HG02610 (cell line): ENCODE data around the gene INHBE.
A peak's percentile ranks its signal among the peaks of the same experiment; 100 is the strongest.

Source experiments
- ATAC-seq: cut with Tn5 transposase; IDR thresholded peaks from one replicate; pipeline ENCODE4 v1.9.1; 2021; ENCODE audit warnings: mild to moderate bottlenecking, moderate library complexity; ENCODE audit not compliant: unreplicated experiment

The INHBE gene

GRCh38 chr12:57460841-57461275 is 5.8 kb downstream of the INHBE start:
- ATAC-seq: no peak

- no peak for ATAC-seq
Measured at GRCh38 chr12:57461276-57461916, 6.3 kb downstream of the INHBE start.

GRCh38 chr12:57461917-57462250 is 6.8 kb downstream of the INHBE start:
- no peak for ATAC-seq

DNA sequence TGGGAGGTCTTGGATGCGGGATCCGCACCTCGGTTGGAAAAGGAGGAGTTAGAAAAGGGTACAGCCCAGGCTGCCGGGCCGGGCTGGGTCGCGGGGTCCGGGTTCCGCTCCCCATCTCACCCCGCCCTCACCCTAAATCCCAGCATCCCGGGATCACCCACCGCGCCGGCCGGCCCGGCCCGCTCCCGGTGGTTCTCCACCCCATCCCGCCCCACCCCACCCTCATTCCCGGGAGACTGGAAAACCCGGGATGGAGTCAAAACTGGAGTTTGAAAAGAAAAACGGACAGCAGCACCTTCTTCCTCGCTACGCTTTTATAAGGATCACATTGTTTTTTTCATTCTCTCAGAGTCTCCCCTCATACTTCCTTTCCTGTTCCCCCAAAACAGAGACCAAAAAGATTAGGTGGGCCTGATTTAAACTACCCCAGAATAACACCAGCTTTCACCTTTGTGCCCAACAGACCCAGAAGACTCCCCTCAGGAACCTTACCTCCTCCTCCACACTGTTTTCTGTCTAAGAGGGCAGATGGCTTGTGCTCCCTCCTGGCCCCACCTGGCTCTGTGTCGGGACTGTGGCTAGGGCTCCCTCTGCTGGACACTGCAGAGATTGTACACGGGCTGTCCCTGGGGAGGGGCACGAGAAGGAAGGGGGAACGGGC is 7.3 kb downstream of the INHBE start:
- peak; percentile 60 for ATAC-seq

- ATAC-seq: no peak
Measured at GRCh38 chr12:57462912-57463253, 7.8 kb downstream of the INHBE start.

- no peak for ATAC-seq
Measured at GRCh38 chr12:57464569-57464968, 9.5 kb downstream of the INHBE start.

DNA sequence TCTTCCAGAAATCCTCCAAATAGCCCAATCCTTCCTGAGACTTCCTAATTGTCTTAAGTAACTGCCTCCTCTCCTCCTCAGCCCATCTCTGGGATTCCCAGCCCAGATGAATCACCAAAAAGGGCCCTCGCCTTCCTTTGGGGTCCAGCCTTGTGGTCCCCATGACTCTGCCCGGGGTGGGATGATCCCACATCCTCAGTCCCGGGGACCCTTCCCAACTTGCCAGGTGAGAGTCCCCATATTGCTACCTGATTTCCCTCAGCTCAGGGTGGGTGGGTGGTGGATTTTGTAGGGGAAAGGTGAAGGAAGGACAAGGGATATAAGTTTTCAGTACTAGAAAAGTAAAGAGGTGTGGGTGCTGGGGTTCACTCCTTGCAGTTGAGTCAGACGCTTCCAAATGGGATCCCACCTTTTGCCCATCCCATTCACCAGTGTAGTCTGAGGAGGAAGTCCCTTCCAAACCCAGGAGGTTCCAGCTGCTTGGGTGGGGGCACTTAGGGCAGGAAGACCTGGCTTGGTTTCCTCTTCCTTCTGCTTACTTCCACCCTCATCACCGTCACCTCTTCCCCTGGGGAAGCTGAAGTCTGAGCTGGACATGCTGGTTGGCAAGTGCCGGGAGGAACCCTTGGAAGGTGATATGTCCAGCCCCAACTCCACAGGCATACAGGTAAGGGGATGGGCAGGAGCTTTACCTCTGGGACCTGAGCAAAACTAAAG is 10.1 kb downstream of the INHBE start:
- no peak for ATAC-seq

GRCh38 chr12:57465747-57466505 is 10.8 kb downstream of the INHBE start:
- ATAC-seq: no peak

- no peak for ATAC-seq
Measured at GRCh38 chr12:57467212-57467874, 12.2 kb downstream of the INHBE start.

DNA sequence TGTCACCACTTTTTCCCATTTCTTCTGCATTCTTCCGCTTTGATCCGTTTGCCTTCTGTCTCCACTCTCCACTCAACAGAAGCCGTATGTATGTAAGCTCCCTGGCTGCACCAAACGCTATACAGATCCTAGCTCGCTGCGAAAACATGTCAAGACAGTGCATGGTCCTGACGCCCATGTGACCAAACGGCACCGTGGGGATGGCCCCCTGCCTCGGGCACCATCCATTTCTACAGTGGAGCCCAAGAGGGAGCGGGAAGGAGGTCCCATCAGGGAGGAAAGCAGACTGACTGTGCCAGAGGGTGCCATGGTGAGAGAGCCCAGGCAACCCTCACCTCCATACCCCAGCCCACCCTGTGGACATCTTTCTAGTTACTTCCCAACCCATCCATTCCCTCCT is 12.8 kb downstream of the INHBE start:
- no peak for ATAC-seq

DNA sequence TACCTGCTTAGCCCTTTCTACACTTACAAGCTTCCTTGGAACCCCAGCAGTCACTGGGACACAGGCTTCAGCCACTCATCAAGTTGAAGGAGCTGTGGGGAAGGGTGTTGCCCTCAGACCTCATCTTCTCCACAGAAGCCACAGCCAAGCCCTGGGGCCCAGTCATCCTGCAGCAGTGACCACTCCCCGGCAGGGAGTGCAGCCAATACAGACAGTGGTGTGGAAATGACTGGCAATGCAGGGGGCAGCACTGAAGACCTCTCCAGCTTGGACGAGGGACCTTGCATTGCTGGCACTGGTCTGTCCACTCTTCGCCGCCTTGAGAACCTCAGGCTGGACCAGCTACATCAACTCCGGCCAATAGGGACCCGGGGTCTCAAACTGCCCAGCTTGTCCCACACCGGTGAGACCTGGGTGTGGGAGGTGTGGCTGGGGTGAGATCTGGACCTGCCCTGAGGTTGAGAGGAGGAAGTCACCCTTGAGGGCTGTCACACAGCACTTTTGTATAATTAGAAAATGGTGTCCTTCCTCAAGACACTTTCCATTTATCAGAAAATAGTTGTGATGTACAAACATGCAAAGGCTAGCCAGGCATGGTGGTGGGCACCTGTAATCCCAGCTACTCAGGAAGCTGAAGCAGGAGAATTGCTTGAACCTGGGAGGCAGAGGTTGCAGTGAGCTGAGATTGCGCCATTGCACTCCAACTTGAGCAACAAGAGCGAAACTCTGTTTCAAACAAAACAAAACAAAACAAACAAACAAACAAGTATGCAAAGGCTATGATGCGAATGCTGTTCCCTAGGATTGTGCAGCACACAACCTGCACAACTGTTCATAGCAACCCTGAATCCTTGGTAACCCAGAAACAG is 14.4 kb downstream of the INHBE start:
- no peak for ATAC-seq

DNA sequence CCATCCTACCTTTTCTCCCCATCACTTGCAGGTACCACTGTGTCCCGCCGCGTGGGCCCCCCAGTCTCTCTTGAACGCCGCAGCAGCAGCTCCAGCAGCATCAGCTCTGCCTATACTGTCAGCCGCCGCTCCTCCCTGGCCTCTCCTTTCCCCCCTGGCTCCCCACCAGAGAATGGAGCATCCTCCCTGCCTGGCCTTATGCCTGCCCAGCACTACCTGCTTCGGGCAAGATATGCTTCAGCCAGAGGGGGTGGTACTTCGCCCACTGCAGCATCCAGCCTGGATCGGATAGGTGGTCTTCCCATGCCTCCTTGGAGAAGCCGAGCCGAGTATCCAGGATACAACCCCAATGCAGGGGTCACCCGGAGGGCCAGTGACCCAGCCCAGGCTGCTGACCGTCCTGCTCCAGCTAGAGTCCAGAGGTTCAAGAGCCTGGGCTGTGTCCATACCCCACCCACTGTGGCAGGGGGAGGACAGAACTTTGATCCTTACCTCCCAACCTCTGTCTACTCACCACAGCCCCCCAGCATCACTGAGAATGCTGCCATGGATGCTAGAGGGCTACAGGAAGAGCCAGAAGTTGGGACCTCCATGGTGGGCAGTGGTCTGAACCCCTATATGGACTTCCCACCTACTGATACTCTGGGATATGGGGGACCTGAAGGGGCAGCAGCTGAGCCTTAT is 15.3 kb downstream of the INHBE start:
- no peak for ATAC-seq

GRCh38 chr12:57470970-57471656 is 16.0 kb downstream of the INHBE start:
- no peak for ATAC-seq

DNA sequence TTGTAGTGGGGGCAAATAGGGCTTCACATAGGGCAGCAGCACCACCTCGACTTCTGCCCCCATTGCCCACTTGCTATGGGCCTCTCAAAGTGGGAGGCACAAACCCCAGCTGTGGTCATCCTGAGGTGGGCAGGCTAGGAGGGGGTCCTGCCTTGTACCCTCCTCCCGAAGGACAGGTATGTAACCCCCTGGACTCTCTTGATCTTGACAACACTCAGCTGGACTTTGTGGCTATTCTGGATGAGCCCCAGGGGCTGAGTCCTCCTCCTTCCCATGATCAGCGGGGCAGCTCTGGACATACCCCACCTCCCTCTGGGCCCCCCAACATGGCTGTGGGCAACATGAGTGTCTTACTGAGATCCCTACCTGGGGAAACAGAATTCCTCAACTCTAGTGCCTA is 16.6 kb downstream of the INHBE start:
- ATAC-seq: no peak

GRCh38 chr12:57472391-57472790 is 17.3 kb downstream of the INHBE start:
- ATAC-seq: no peak

DNA sequence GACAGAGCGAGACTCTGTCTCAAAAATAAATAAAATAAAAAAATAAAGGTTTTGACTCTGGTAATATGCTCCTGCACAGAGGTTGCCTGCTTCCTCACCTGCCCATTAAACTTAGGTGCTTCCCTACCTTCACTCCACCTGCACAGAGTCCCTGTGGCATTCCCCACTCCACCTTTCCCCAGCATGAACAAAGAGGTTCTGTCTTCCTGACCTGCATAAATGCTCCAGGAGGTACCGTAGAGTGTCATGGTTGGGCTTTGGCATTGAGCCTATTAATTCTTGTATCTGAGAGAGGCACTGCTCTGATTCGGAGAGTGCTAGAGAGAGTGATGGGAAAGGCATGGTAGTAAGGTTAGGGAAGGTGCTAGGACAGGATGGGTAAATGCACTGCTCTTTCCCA is 18.3 kb downstream of the INHBE start:
- ATAC-seq: no peak

GRCh38 chr12:57473886-57474285 is 18.8 kb downstream of the INHBE start:
- ATAC-seq: no peak

DNA sequence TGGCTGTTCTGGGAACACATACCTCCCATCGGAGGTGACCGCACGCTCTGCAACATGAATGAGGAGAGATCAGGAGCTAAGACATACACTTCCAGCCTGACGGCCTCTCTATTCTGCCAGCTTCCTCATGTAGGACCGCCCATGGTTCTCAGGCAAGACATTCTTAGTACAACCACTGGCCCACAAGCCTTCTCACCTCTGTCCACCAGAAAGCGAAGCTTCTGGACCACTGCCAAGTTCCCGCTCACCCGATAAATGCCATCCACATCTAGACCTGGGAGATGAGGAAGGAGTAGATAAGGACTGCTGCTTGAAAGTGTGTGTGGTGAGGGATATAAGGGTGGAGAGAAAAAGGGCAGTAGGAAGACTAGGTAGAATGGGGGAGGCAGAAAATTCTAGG is 19.3 kb downstream of the INHBE start:
- ATAC-seq: no peak

DNA sequence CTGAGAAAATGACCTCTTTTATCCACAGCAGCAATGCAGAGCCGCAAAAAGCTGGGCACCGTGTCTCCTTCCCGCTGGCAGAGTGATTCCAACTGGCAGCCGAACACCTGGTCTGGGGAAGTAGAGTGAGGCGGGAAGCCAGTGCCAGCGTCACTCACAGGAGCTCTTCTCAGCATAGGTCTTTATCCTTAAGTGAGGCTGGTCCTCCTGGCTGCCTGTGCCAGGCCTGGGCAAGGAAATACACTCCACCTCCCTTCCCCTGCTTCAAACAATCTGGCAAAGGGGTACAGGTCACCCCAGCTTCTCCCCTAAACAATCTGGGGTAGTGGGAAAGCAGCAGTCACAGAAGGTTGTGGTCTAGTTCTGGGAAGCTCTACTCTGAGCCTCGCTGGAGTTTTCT is 19.8 kb downstream of the INHBE start:
- ATAC-seq: no peak
